ENCODE measurements around the gene ZBTB8OS.

Gene ZBTB8OS

DNA sequence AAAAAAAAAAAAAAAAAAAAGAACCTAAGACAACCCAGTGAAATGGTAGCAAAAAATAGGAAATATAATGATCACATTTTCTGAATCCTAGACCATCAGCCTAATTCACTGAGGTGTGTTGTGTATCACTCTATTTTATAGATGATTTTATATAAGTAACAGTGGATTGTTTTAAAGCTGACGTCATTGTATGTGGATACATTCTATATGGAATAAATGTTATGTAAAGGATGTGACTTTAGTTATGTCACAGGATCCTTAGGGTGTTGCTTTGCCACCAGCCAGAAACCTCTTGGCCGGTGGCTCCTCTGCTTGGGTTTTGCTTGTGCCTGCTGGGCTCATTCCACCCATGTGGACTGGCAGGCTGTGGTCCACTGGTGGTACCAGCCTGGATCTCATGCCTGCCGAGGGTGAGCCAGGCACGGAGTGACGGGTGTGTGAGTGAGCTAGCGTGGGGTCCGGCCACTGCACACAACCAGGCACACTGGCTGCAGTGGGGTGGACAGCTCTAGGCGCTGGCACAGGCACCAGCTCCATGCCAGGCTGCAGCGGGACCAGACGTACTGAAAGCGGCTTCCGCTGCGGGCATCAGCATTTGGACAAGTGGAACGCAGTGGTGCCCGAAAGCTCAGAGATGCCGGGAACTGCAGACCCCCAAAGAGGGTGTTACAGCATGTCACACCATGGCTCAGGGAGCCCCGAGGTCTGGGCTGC is 44.5 kb downstream of the ZBTB8OS start:
- Histone ChIP-seq H4K20me1 (ENCODE audit: insufficient read depth, low read length) (no peaks in the 10 kb centered on the region), H3K4me2 (ENCODE audit: low read length) (no peak overlapping the region), H3K9me3 (ENCODE audit: insufficient read depth, low read length) (no peaks in the 10 kb centered on the region), H3K4me3 (ENCODE audit: low read length) (no peak overlapping the region), H3K36me3 (replicated peaks; ENCODE audit: low read depth, low read length) (no peaks in the 10 kb centered on the region), H2AFZ (ENCODE audit: low read depth, low read length) (no peak overlapping the region), H3K27ac (ENCODE audit: low read length) (no peak overlapping the region), H3K27me3 (ENCODE audit: low read depth, low read length) (no peaks in the 10 kb centered on the region), H3K4me1 (ENCODE audit: low read length) (peaks cover 21% of the 10 kb centered on the region), H3K9ac (ENCODE audit: low read length) (no peak overlapping the region), H3K79me2 (ENCODE audit: low read length) (no peaks in the 10 kb centered on the region)
- TF ChIP-seq, protein P1, sequence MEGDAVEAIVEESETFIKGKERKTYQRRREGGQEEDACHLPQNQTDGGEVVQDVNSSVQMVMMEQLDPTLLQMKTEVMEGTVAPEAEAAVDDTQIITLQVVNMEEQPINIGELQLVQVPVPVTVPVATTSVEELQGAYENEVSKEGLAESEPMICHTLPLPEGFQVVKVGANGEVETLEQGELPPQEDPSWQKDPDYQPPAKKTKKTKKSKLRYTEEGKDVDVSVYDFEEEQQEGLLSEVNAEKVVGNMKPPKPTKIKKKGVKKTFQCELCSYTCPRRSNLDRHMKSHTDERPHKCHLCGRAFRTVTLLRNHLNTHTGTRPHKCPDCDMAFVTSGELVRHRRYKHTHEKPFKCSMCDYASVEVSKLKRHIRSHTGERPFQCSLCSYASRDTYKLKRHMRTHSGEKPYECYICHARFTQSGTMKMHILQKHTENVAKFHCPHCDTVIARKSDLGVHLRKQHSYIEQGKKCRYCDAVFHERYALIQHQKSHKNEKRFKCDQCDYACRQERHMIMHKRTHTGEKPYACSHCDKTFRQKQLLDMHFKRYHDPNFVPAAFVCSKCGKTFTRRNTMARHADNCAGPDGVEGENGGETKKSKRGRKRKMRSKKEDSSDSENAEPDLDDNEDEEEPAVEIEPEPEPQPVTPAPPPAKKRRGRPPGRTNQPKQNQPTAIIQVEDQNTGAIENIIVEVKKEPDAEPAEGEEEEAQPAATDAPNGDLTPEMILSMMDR (IDR thresholded peaks at IDR 0.05; ENCODE audit: low read depth, low read length) = no peak
- no peak for TF ChIP-seq EZH2phosphoT487 (IDR thresholded peaks at IDR 0.05; ENCODE audit: low read depth)

DNA sequence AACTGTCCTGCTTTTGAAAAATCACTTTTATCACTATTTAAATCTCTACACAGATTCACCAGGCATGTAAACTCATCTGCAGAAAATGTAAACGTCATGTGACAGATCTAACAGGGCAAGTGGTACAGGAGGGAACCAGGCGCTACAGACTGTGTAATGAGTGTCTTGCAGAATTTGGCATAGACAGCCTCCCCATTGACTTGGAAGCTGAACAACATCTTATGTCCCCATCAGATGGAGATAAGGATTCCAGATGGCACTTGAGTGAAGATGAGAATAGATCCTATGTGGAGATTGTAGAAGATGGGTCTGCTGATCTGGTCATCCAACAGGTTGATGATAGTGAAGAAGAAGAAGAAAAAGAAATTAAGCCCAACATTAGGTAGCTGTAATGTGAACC is 50.3 kb downstream of the ZBTB8OS start:
- Histone ChIP-seq H3K27ac (ENCODE audit: low read length) (no peak overlapping the region), H3K79me2 (ENCODE audit: low read length) (no peaks in the 10 kb centered on the region), H3K9me3 (ENCODE audit: insufficient read depth, low read length) (no peaks in the 10 kb centered on the region), H4K20me1 (ENCODE audit: insufficient read depth, low read length) (no peaks in the 10 kb centered on the region), H3K4me3 (ENCODE audit: low read length) (no peak overlapping the region), H3K9ac (ENCODE audit: low read length) (no peak overlapping the region), H3K36me3 (replicated peaks; ENCODE audit: low read depth, low read length) (no peaks in the 10 kb centered on the region), H3K4me1 (ENCODE audit: low read length) (no peaks in the 10 kb centered on the region), H3K27me3 (ENCODE audit: low read depth, low read length) (no peaks in the 10 kb centered on the region), H3K4me2 (ENCODE audit: low read length) (no peak overlapping the region), H2AFZ (ENCODE audit: low read depth, low read length) (no peak overlapping the region)
- TF ChIP-seq, protein P1 (IDR thresholded peaks at IDR 0.05; ENCODE audit: low read depth, low read length) = no peak
- no peak for TF ChIP-seq EZH2phosphoT487 (IDR thresholded peaks at IDR 0.05; ENCODE audit: low read depth)

DNA sequence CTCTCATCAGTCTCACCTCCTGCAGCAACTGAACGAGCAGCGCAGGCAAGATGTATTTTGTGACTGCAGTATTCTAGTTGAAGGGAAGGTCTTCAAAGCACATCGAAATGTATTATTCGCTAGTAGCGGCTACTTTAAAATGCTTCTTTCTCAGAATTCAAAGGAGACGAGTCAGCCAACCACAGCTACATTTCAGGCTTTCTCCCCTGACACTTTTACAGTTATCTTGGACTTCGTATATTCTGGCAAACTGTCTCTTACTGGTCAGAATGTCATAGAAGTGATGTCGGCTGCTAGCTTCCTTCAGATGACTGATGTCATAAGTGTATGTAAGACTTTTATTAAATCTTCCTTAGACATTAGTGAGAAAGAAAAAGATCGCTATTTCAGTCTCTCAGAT is 57.4 kb downstream of the ZBTB8OS start:
- Histone ChIP-seq H3K9ac (ENCODE audit: low read length) (no peak overlapping the region), H4K20me1 (ENCODE audit: insufficient read depth, low read length) (no peaks in the 10 kb centered on the region), H3K4me2 (ENCODE audit: low read length) (no peak overlapping the region), H3K27ac (ENCODE audit: low read length) (no peak overlapping the region), H3K79me2 (ENCODE audit: low read length) (no peaks in the 10 kb centered on the region), H3K4me1 (ENCODE audit: low read length) (no peaks in the 10 kb centered on the region), H3K4me3 (ENCODE audit: low read length) (no peak overlapping the region), H3K27me3 (ENCODE audit: low read depth, low read length) (no peaks in the 10 kb centered on the region), H3K36me3 (replicated peaks; ENCODE audit: low read depth, low read length) (no peaks in the 10 kb centered on the region), H2AFZ (ENCODE audit: low read depth, low read length) (no peak overlapping the region), H3K9me3 (ENCODE audit: insufficient read depth, low read length) (no peaks in the 10 kb centered on the region)
- TF ChIP-seq, protein P1 (IDR thresholded peaks at IDR 0.05; ENCODE audit: low read depth, low read length) = no peak
- no peak for TF ChIP-seq EZH2phosphoT487 (IDR thresholded peaks at IDR 0.05; ENCODE audit: low read depth)

DNA sequence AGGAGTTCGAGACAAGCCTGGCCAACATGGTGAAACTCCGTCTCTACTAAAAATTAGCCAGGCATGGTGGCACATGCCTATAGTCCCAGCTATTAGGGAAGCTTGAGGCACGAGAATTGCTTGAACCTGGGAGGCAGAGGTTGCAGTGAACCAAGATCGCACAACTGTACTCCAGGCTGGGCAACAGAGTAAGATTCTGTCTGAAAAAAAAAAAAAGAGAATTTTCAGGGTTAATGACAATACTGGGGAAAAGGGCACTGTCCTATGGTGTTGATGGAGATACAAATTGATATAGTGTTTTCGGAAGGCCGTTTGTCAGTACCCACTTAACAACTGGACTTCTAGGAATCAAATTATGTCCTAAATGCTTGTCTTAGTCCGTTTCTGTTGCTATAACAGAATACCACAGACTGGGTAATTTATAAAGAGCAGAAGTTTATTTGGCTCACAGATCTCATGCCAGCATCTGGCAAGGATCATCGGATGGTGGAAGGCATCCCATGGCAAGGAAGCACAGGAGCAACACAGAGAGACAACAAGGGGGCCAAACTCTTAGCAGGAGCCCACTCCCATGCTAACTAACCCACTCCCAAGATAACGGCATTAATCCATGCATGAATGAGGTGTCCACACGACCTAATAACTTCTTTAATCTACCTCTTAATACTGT is 69.9 kb downstream of the ZBTB8OS start:
- no peak overlapping the region for H3K4me2 ChIP-seq (ENCODE audit: low read length)
- no peak overlapping the region for H3K9ac ChIP-seq (ENCODE audit: low read length)
- no peaks in the 10 kb centered on the region for H3K27me3 ChIP-seq (ENCODE audit: low read depth, low read length)
- no peaks in the 10 kb centered on the region for H3K4me1 ChIP-seq (ENCODE audit: low read length)
- H4K20me1 ChIP-seq (ENCODE audit: insufficient read depth, low read length) = no peaks in the 10 kb centered on the region
- H3K27ac ChIP-seq (ENCODE audit: low read length) = no peak overlapping the region
- no peaks in the 10 kb centered on the region for H3K9me3 ChIP-seq (ENCODE audit: insufficient read depth, low read length)
- H2AFZ ChIP-seq (ENCODE audit: low read depth, low read length) = no peak overlapping the region
- no peaks in the 10 kb centered on the region for H3K79me2 ChIP-seq (ENCODE audit: low read length)
- no peak for TF ChIP-seq EZH2phosphoT487 (IDR thresholded peaks at IDR 0.05; ENCODE audit: low read depth)
- TF ChIP-seq, protein P1 (IDR thresholded peaks at IDR 0.05; ENCODE audit: low read depth, low read length) = no peak
- H3K36me3 ChIP-seq (replicated peaks; ENCODE audit: low read depth, low read length) = no peaks in the 10 kb centered on the region
- H3K4me3 ChIP-seq (ENCODE audit: low read length) = no peak overlapping the region

Data from OCI-LY3 (cell line).